Activated naive CD8-positive, alpha-beta T cell treated with anti-CD3 and anti-CD28 coated beads, Interleukin-2, amount 10 ng/mL, durations not matched to agents 7 days and 5 days (primary cell): Measurements from ENCODE around the gene PTPRN2. TPM values are rescaled to one million over a fixed set of nuclear protein-coding genes. Genes with fewer than 3 reads are reported as not detected.

Experiments used
- ATAC-seq: fragments of 150-1000 bp; cut with Tn5 transposase; one replicate; pipeline ENCODE4 v1.10.0; 2021; ENCODE audit warnings: low read depth, moderate library complexity
- POLR2A ChIA-PET: fragments of 350-600 bp; sonication (Branson Sonifier 250); formaldehyde crosslinking; loops from one replicate; lab custom pipeline; 2021; ENCODE audit warnings: antibody characterized with exemption; lab: Charles Lee
- DNase-seq: peaks from one replicate; pipeline ENCODE4 v3.0.0; 2021
- H3K27ac Mint-ChIP-seq: one replicate; pipeline ENCODE4 v1.8.0; 2022; ENCODE audit warnings: mild to moderate bottlenecking, mixed read lengths
- H3K27me3 Mint-ChIP-seq: one replicate; pipeline ENCODE4 v1.8.0; 2022; ENCODE audit warnings: mild to moderate bottlenecking, moderate library complexity, mixed read lengths
- H3K36me3 Mint-ChIP-seq: one replicate; pipeline ENCODE4 v1.8.0; 2021; ENCODE audit warnings: mild to moderate bottlenecking, mixed read lengths
- H3K4me1 Mint-ChIP-seq: one replicate; pipeline ENCODE4 v1.8.0; 2021; ENCODE audit warnings: mixed read lengths
- H3K4me3 Mint-ChIP-seq: one replicate; pipeline ENCODE4 v1.8.0; 2022; ENCODE audit warnings: mild to moderate bottlenecking, moderate library complexity, mixed read lengths
- H3K9me3 Mint-ChIP-seq: one replicate; pipeline ENCODE4 v1.8.0; 2021; ENCODE audit warnings: mixed read lengths
- total RNA-seq, 2 experiments: library from RNA; stranded (reverse); gene quantifications; one replicate each; pipeline ENCODE4 v1.2.3, GENCODE V29; 2021

Gene PTPRN2
- total RNA-seq, 2 experiments from 2014 or later, result 4.5 to 4.9 TPM

GRCh38 chr7:158117341-158118222 is 470.0 kb downstream of the PTPRN2 start:
- Mint-ChIP-seq H3K9me3 (peaks cover 14% of the 10 kb centered on the region), H3K27me3 (no peaks in the 10 kb centered on the region), H3K27ac (no peak overlapping the region), H3K4me1 (no peaks in the 10 kb centered on the region), H3K36me3 (no peaks in the 10 kb centered on the region), H3K4me3 (no peak overlapping the region)
- POLR2A ChIA-PET, result no interaction called here
- no peak for DNase-seq
- no peak for ATAC-seq

GRCh38 chr7:158116235-158116634 is 471.4 kb downstream of the PTPRN2 start:
- H3K4me3 Mint-ChIP-seq, result no peak overlapping the region
- no peaks in the 10 kb centered on the region for H3K36me3 Mint-ChIP-seq
- H3K27me3 Mint-ChIP-seq, result no peaks in the 10 kb centered on the region
- no peak overlapping the region for H3K27ac Mint-ChIP-seq
- H3K4me1 Mint-ChIP-seq, result no peaks in the 10 kb centered on the region
- ATAC-seq, result no peak
- POLR2A ChIA-PET, result no interaction called here
- no peak for DNase-seq
- H3K9me3 Mint-ChIP-seq, result peaks cover 11% of the 10 kb centered on the region

GRCh38 chr7:158114056-158114850 is 473.4 kb downstream of the PTPRN2 start:
- ATAC-seq, result no peak

GRCh38 chr7:158113321-158114025 is 474.1 kb downstream of the PTPRN2 start:
- no peak for ATAC-seq
- H3K9me3 Mint-ChIP-seq, result peaks cover 10% of the 10 kb centered on the region
- H3K36me3 Mint-ChIP-seq, result no peaks in the 10 kb centered on the region

More at GRCh38 chr7:158114056-158114850, 473.4 kb downstream of the PTPRN2 start:
- no peaks in the 10 kb centered on the region for H3K36me3 Mint-ChIP-seq
- POLR2A ChIA-PET, result no interaction called here
- H3K4me3 Mint-ChIP-seq, result no peak overlapping the region
- DNase-seq, result no peak
- H3K27me3 Mint-ChIP-seq, result no peaks in the 10 kb centered on the region
- no peaks in the 10 kb centered on the region for H3K4me1 Mint-ChIP-seq
- no peak overlapping the region for H3K27ac Mint-ChIP-seq
- H3K9me3 Mint-ChIP-seq, result peaks cover 13% of the 10 kb centered on the region

GRCh38 chr7:158112571-158113320 is 474.9 kb downstream of the PTPRN2 start:
- ATAC-seq (no peak), DNase-seq (no peak)
- Mint-ChIP-seq H3K36me3 (no peaks in the 10 kb centered on the region), H3K27ac (no peak overlapping the region), H3K4me1 (no peaks in the 10 kb centered on the region), H3K27me3 (no peaks in the 10 kb centered on the region), H3K9me3 (peaks cover 10% of the 10 kb centered on the region), H3K4me3 (no peak overlapping the region)
- POLR2A ChIA-PET, result no interaction called here

More at GRCh38 chr7:158113321-158114025, 474.1 kb downstream of the PTPRN2 start:
- no peak overlapping the region for H3K27ac Mint-ChIP-seq
- no peak overlapping the region for H3K4me3 Mint-ChIP-seq
- POLR2A ChIA-PET, result no interaction called here
- H3K4me1 Mint-ChIP-seq, result no peaks in the 10 kb centered on the region
- H3K27me3 Mint-ChIP-seq, result no peaks in the 10 kb centered on the region
- no peak for DNase-seq

- no peaks in the 10 kb centered on the region for H3K27me3 Mint-ChIP-seq
- no peak overlapping the region for H3K4me3 Mint-ChIP-seq
- DNase-seq (no peak), ATAC-seq (no peak)
- H3K9me3 Mint-ChIP-seq, result peaks cover 8% of the 10 kb centered on the region
- no peaks in the 10 kb centered on the region for H3K36me3 Mint-ChIP-seq
- POLR2A ChIA-PET, result no interaction called here
- H3K4me1 Mint-ChIP-seq, result no peaks in the 10 kb centered on the region
- no peak overlapping the region for H3K27ac Mint-ChIP-seq
Measured at GRCh38 chr7:158111906-158112570, 475.6 kb downstream of the PTPRN2 start.

- H3K4me3 Mint-ChIP-seq, result no peak overlapping the region
- ATAC-seq (no peak), DNase-seq (no peak)
- H3K27me3 Mint-ChIP-seq, result no peaks in the 10 kb centered on the region
- no peaks in the 10 kb centered on the region for H3K4me1 Mint-ChIP-seq
- POLR2A ChIA-PET, result no interaction called here
- no peaks in the 10 kb centered on the region for H3K36me3 Mint-ChIP-seq
- H3K9me3 Mint-ChIP-seq, result peaks cover 8% of the 10 kb centered on the region
- H3K27ac Mint-ChIP-seq, result no peak overlapping the region
Measured at GRCh38 chr7:158111049-158111751, 476.4 kb downstream of the PTPRN2 start.

GRCh38 chr7:158110661-158111048 is 477.0 kb downstream of the PTPRN2 start:
- Mint-ChIP-seq H3K27me3 (no peaks in the 10 kb centered on the region), H3K4me1 (no peaks in the 10 kb centered on the region), H3K36me3 (no peaks in the 10 kb centered on the region), H3K9me3 (peaks cover 8% of the 10 kb centered on the region), H3K27ac (no peak overlapping the region), H3K4me3 (no peak overlapping the region)
- DNase-seq (no peak), ATAC-seq (no peak)
- POLR2A ChIA-PET, result no interaction called here

GRCh38 chr7:158110034-158110590 is 477.5 kb downstream of the PTPRN2 start:
- no peaks in the 10 kb centered on the region for H3K4me1 Mint-ChIP-seq
- H3K9me3 Mint-ChIP-seq, result peaks cover 8% of the 10 kb centered on the region
- no peak overlapping the region for H3K27ac Mint-ChIP-seq
- ATAC-seq, result no peak
- no peaks in the 10 kb centered on the region for H3K27me3 Mint-ChIP-seq
- no peaks in the 10 kb centered on the region for H3K36me3 Mint-ChIP-seq
- H3K4me3 Mint-ChIP-seq, result no peak overlapping the region
- no peak for DNase-seq
- POLR2A ChIA-PET, result no interaction called here

- ATAC-seq, result no peak
- Mint-ChIP-seq H3K4me1 (no peaks in the 10 kb centered on the region), H3K9me3 (peaks cover 8% of the 10 kb centered on the region), H3K4me3 (no peak overlapping the region), H3K27me3 (no peaks in the 10 kb centered on the region), H3K27ac (no peak overlapping the region), H3K36me3 (no peaks in the 10 kb centered on the region)
- POLR2A ChIA-PET, result no interaction called here
- no peak for DNase-seq
Measured at GRCh38 chr7:158109364-158110033, 478.1 kb downstream of the PTPRN2 start.

GRCh38 chr7:158108646-158109293 is 478.9 kb downstream of the PTPRN2 start:
- H3K4me1 Mint-ChIP-seq, result no peaks in the 10 kb centered on the region
- peaks cover 8% of the 10 kb centered on the region for H3K9me3 Mint-ChIP-seq
- no peak overlapping the region for H3K4me3 Mint-ChIP-seq
- no peaks in the 10 kb centered on the region for H3K27me3 Mint-ChIP-seq
- POLR2A ChIA-PET, result no interaction called here
- H3K27ac Mint-ChIP-seq, result no peak overlapping the region
- H3K36me3 Mint-ChIP-seq, result no peaks in the 10 kb centered on the region
- DNase-seq (no peak), ATAC-seq (no peak)
